HUES6 (cell line): Measurements from ENCODE around the gene DIP2C.
A peak's percentile ranks its signal among the peaks of the same experiment; 100 is the strongest.
"Not testable (repeated sequence)": the region's sequence is repeated elsewhere in the genome, so short reads cannot be mapped to it uniquely, and the experiment has no call there.

Experiments
- H3K27ac ChIP-seq: 2 replicates; pipeline ENCODE4 v1.7.0; 2013; ENCODE audit warnings: low read depth, mild to moderate bottlenecking, low read length, inconsistent platforms
- H3K27me3 ChIP-seq: 2 replicates; pipeline ENCODE4 v1.6.1; 2013; ENCODE audit warnings: low read length; ENCODE audit not compliant: control insufficient read depth, insufficient read depth
- H3K36me3 ChIP-seq: 2 replicates; pipeline ENCODE4 v1.6.1; 2013; ENCODE audit warnings: low read length; ENCODE audit not compliant: control insufficient read depth, insufficient read depth
- H3K4me1 ChIP-seq: 2 replicates; pipeline ENCODE4 v1.6.1; 2013; ENCODE audit warnings: low read length; ENCODE audit not compliant: control insufficient read depth, insufficient read depth
- H3K4me3 ChIP-seq: 2 replicates; pipeline ENCODE4 v1.5.1; 2013; ENCODE audit warnings: low read depth, low read length
- H3K9ac ChIP-seq: one replicate; pipeline ENCODE4 v1.6.1; 2013; ENCODE audit warnings: mild to moderate bottlenecking, low read length
- H3K9me3 ChIP-seq: 2 replicates; pipeline ENCODE4 v1.6.1; 2013; ENCODE audit warnings: low read depth, low read length; ENCODE audit not compliant: control insufficient read depth, insufficient read depth

DIP2C gene

DNA sequence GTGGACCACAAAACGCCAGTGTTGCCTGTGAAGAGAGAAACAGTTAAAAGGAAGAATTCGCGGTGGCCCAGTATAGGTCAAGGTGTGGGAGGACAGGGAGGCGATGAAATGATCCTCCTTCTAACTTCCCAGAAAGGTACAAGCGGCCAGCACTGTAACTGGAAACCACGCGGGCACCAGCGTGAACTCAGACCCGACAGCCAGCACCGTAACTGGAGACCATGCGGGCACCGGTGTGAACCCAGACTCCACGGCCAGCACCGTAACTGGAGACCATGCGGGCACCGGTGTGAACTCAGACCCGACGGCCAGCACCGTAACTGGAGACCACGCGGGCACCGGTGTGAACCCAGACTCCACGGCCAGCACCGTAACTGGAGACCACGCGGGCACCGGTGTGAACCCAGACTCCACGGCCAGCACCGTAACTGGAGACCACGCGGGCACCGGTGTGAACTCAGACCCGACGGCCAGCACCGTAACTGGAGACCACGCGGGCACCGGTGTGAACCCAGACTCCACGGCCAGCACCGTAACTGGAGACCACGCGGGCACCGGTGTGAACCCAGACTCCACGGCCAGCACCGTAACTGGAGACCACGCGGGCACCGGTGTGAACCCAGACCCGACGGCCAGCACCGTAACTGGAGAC, 57.2 kb downstream of the DIP2C start:
- not testable (repeated sequence) for H3K4me1 ChIP-seq, H3K9me3 ChIP-seq, H3K9ac ChIP-seq, H3K27ac ChIP-seq, H3K4me3 ChIP-seq, H3K27me3 ChIP-seq, H3K36me3 ChIP-seq

DNA sequence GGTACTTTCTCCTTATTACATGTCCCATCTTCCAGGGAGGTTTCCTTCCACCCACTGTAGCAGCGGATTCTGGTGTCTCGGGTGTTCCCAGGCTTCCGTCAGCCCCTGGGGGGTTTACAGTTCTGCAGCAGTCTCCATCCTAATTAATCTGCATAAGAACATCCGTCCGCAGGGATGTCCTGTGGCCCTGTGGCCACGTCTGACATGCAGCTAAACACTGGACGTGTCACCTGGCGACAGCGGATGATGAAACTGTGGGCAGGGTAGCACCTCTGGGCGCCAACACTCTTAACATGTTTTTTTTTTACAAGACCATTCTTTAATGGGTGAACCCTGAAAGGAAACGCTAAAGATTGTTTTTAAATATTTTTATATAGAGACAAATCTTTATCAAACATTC, 58.2 kb downstream of the DIP2C start:
- Histone ChIP-seq H3K4me3 (no peak overlapping the region), H3K4me1 (peaks cover 6% of the 10 kb centered on the region; the same call in 1 of the 2 replicates)

DNA sequence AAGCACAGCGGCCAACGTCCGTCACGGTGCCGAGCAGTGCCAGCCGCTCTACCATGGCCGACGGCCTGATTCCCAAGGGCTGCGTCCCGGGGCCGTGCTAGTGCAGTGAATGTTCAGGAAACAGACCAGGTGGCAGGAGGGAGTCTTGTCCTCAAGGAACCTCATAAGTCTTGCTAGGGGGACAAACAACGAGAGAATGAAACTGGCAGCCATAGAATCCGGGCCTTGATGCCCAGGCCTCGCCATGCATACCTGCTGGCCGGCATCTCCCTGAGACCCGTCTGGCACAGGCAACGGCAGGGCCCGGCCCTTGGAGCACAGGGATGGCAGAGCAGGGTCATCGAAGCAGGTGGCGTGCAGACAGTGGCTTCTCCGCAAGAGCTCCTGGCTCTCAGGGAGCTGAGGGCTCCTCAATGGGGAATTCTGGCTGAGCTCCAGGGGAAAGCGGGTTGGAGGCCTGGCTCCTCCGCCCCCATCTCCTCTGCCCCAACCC, 58.8 kb downstream of the DIP2C start:
- Histone ChIP-seq H3K4me3 (no peak overlapping the region), H3K9me3 (no peaks in the 10 kb centered on the region), H3K27me3 (no peaks in the 10 kb centered on the region), H3K9ac (no peak overlapping the region), H3K36me3 (no peaks in the 10 kb centered on the region), H3K4me1 (peaks cover 11% of the 10 kb centered on the region), H3K27ac (no peak overlapping the region)

More for the DNA sequence above, 58.2 kb downstream of the DIP2C start:
- Histone ChIP-seq H3K9ac (no peak overlapping the region), H3K9me3 (no peaks in the 10 kb centered on the region), H3K27ac (no peak overlapping the region), H3K36me3 (no peaks in the 10 kb centered on the region), H3K27me3 (no peaks in the 10 kb centered on the region)

DNA sequence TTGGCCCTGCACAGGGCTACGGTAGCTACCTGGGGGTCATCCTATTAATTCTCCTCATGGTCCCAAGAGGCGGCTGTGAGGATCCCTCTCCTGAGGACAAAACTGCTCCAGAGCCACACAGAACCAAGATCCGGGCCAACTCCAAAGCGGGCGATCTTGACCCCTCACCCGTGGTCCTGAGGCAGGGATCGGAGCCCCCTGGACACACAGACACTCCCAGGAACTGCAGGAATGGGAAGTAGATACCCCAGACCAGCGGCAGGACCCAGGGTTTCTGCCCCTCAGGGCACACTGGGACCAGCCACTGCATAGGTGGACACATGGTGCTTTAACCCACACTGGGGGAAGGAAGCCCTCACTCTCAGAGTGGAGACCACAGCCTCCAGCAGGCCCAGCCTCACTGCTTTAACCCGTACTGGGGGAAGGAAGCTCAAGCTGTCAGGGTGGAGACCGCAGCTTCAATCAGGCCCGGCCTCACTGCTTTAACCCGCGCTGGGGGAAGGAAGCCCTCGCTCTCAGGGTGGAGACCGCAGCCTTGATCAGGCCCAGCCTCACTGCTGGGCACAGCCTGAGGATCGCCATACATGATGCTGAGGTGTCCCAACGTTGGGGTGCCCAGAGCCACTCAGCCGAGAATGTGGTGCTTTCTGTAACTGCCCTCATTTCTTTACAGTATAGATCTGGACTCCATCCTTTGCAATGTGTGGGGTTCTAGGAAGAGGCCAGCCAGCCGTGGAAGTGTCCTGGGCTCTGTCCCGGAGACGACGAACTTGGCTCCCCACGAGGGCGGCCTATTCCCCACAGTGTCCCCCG, 60.1 kb downstream of the DIP2C start:
- H3K9ac ChIP-seq, result no peak overlapping the region
- H3K9me3 ChIP-seq, result no peaks in the 10 kb centered on the region
- H3K4me1 ChIP-seq, result peaks cover 24% of the 10 kb centered on the region
- H3K27ac ChIP-seq, result no peak overlapping the region
- H3K4me3 ChIP-seq, result no peak overlapping the region
- no peaks in the 10 kb centered on the region for H3K27me3 ChIP-seq
- H3K36me3 ChIP-seq, result no peaks in the 10 kb centered on the region

DNA sequence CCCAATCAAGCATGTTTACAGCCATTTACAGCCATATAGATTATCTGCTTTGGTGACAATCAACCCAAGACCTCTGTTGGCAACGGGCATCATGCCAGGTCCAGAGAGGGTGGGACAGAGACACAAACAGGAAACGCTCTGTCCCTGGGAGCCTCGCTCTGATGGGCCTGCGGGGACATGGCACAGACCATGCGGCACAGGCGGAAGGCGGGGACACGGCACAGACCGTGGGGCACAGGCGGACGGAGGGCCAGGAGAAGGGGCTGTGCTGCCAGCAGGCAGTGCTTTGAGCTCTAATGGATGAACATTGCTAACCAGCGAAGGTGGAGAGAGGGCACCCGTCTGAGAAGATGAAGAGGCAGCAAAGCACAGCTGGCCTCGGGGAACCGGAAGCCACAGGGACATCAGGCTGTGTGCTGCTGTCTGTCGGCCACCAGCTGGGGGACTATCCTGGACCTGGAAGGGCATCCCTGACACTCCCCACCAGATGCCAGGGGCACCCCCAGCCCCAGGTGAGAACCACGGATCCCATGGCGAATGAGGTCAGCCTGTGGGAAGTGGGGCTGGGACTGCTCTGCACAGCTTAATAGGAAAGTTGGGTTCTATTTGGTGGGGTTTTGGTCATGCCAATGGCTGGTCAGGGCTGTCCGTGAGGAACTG, 61.0 kb downstream of the DIP2C start:
- no peaks in the 10 kb centered on the region for H3K9me3 ChIP-seq
- no peaks in the 10 kb centered on the region for H3K27me3 ChIP-seq
- no peak overlapping the region for H3K27ac ChIP-seq
- H3K4me1 ChIP-seq, result peaks cover 31% of the 10 kb centered on the region
- no peak overlapping the region for H3K9ac ChIP-seq
- H3K4me3 ChIP-seq, result no peak overlapping the region
- H3K36me3 ChIP-seq, result no peaks in the 10 kb centered on the region

DNA sequence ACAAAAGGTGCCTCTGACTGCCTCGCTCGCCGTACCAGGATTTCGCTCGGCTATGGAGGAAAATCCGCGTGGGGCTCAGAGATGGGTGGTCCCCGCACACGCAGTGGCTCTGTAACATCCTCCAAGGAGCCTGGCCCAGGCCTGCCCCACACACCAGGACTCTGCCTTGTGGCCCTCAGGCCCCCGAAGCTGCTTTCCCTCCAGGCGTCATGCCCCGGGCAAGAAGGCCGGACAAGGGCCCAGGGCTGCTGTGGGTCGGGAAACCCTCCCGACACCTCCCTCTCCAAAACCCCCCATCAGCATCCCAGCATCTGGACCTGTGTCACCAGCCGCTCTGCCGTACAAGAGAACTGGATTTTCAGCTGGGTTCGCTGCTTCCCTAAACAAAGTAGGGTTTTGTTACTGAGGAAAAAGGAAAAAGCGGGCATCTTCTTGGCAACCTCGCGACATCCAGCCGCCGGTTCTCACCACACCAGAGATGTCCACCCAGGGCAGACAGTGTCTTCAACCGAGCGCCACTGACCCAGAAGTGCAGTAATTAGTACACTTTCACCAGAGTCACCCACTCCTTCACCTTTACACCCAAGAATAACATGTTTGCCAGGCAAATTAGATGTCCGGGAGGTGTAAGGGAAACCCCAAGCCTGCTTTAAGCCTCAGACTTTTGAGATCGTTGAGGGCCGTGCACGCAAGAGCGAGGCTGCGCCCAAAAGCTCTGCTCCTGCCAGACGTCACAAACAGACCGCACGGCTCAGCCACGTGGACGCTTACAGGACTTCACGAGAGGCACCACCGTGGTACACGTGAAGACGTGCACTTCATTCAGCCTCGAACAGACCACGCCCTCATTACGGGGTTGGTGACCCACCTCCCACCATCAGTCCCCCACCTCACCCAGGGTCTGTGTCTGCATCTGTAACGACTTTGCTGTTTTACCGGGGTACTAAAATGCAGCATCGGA, 62.2 kb downstream of the DIP2C start:
- H3K27ac ChIP-seq, result no peak overlapping the region
- H3K9me3 ChIP-seq, result no peaks in the 10 kb centered on the region
- H3K4me1 ChIP-seq, result peaks cover 31% of the 10 kb centered on the region
- H3K9ac ChIP-seq, result no peak overlapping the region
- no peak overlapping the region for H3K4me3 ChIP-seq
- no peaks in the 10 kb centered on the region for H3K27me3 ChIP-seq
- H3K36me3 ChIP-seq, result no peaks in the 10 kb centered on the region

DNA sequence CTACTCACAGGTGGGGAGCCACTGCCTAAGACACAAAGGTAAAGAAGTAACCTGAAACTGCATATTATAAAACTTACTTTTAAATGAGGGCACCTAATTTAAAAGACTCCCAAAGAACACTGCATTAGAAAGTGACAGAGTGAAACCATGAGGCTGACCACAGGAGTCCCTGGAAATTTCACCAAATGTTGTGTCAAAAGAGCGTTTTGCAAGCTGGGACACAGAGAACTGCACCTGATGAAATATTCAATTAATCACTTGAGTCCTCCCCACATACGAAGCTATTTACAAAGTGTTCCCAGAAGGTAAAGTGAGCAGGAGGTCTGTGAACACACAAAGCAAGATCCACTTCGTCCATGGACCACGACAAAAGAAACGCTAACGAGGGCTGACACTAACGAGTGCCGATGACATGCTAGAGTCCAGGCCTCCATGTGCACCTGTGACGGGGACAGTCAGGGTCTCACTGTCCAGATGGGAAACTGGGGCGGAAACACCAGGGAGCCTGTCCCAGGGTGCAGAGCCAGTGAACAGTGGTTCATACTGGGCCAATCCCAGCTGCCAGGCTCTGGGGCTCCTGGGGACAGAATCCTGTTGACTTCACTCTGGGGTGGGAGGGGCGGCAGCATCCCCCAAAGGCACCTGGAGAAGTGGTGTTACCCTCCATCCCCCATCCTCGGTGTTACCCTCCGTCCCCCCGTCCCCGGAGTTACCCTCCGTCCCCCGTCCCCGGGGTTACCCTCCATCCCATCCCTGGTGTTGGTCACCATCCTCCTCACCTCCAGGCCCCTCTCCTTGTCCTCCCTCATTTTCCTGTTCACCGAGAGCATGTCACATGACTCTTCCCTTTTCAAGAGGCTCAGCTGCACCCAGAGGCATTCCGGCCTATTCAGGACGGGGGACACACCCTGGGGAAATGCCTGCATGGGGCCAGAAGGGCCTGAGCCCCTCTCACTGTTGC, 63.4 kb downstream of the DIP2C start:
- no peak overlapping the region for H3K9ac ChIP-seq
- H3K27me3 ChIP-seq, result no peaks in the 10 kb centered on the region
- peaks cover 31% of the 10 kb centered on the region for H3K4me1 ChIP-seq
- H3K4me3 ChIP-seq, result no peak overlapping the region
- H3K36me3 ChIP-seq, result no peaks in the 10 kb centered on the region
- H3K9me3 ChIP-seq, result no peaks in the 10 kb centered on the region
- no peak overlapping the region for H3K27ac ChIP-seq

DNA sequence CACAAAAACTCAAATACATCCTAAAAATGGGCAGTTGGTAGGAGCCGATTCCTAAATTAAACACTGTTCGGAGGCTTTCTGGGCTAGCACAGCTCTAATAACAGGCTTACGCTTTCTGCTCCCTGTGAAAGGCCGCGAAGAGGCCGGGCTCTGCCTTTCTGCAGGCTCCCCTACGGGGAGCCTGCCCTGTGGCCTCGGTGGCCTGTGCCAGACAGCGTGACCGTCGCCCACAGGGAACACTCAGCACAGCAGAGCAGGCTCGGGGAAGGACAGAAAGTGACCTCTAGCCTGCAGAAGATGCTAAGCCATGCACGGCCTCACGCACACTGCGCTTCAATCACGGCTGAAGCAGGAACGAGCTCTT, 64.2 kb downstream of the DIP2C start:
- Histone ChIP-seq H3K36me3 (no peaks in the 10 kb centered on the region), H3K4me1 (peaks cover 31% of the 10 kb centered on the region), H3K9me3 (no peaks in the 10 kb centered on the region), H3K4me3 (no peak overlapping the region), H3K9ac (peak overlapping the region; percentile 26), H3K27ac (no peak overlapping the region), H3K27me3 (no peaks in the 10 kb centered on the region)

DNA sequence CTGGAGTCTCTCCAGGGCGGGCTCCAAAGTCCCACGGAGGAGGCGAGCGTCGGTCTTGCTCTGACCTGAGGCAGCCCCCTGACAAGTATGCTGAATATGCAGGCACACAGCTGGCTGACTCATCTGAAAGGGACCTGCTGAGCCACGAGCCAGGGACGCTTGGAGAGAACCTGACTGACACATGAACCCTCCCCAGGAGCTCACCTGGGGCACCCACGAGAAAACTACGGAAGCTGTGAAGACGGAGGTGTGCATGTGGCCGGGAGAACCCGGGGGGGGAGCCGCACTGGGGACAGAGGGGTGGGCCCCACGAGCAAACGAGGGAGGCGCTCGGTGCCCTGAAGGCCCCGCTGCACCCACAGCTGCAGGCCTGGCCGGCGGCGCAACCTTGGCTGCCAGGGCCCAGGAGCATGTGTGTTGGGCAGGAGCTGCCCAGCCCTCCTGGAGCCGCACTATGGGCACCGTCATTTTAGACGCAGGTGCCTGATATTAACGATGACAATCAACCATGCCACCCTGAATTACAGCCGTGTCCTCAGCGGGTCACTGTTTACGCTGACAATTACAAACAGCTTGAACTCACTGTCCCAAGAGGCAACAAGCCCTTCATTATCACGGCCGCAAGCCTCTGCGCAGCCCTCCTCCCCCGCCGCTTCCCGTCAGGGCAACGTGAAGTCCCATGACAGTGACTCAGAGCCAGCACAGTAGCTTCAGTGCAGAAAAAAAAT, 64.7 kb downstream of the DIP2C start:
- Histone ChIP-seq H3K4me1 (peaks cover 31% of the 10 kb centered on the region), H3K9ac (peak overlapping the region; percentile 26), H3K9me3 (no peaks in the 10 kb centered on the region), H3K4me3 (peak overlapping the region; percentile 42; the same call in 1 of the 2 replicates), H3K36me3 (no peaks in the 10 kb centered on the region), H3K27ac (no peak overlapping the region), H3K27me3 (no peaks in the 10 kb centered on the region)
